ENCODE measurements around the gene CISH. TPM values are rescaled to one million over a fixed set of nuclear protein-coding genes. Genes with fewer than 3 reads are reported as not detected.

The CISH gene
- total and polyA plus RNA-seq, 9 of the 15 experiments (the other 6 are each of a cell fraction or from before 2014, with no cell fraction given) = 1.7 to 47.7 (median 18.3) TPM

GRCh38 chr3:50607271-50608091 lies 4.1 kb downstream of the CISH start (continued):
- TF ChIP-seq MAX (CRISPR knock-in tag; IDR thresholded peaks at IDR 0.05) = 0 out of 2 replicates have a peak, but pooled peaks have one; percentile 33
- no peak for TF ChIP-seq ZNF717 (CRISPR knock-in tag; IDR thresholded peaks at IDR 0.05)
- TF ChIP-seq ZNF263 (CRISPR knock-in tag; IDR thresholded peaks at IDR 0.05; ENCODE audit: borderline replicate concordance) = no peak
- no peak for TF ChIP-seq NCOA2 (IDR thresholded peaks at IDR 0.05; ENCODE audit: partially characterized antibody in 2 of 2)
- TF ChIP-seq KLF6 (CRISPR knock-in tag; IDR thresholded peaks at IDR 0.05; ENCODE audit: borderline replicate concordance) = no peak
- TF ChIP-seq ZBTB49 (CRISPR knock-in tag; IDR thresholded peaks at IDR 0.05; ENCODE audit: borderline replicate concordance) = no peak
- no peak for TF ChIP-seq ZNF134 (CRISPR knock-in tag; conservative IDR thresholded peaks at IDR 0.05)
- TF ChIP-seq NRF1 (conservative IDR thresholded peaks at IDR 0.05 in 1 of 2, IDR thresholded peaks at IDR 0.05 in 1 of 2) = 0 out of 4 replicates have a peak, but pooled peaks of 1 of the 2 experiments have one; percentile 17
- TF ChIP-seq ZNF699 (CRISPR knock-in tag; IDR thresholded peaks at IDR 0.05; ENCODE audit: insufficient replicate concordance) = no peak
- no peak for TF ChIP-seq CHD2 (IDR thresholded peaks at IDR 0.05; ENCODE audit: low read depth, low read length)
- TF ChIP-seq ZBTB8A (IDR thresholded peaks at IDR 0.05; ENCODE audit: partially characterized antibody) = no peak
- TF ChIP-seq ZFP30 (CRISPR knock-in tag; IDR thresholded peaks at IDR 0.05; ENCODE audit: borderline replicate concordance) = no peak
- TF ChIP-seq ARNT (IDR thresholded peaks at IDR 0.05) = no peak
- TF ChIP-seq ZNF668 (CRISPR knock-in tag; IDR thresholded peaks at IDR 0.05) = no peak
- no peak for TF ChIP-seq RREB1 (CRISPR knock-in tag; IDR thresholded peaks at IDR 0.05)
- TF ChIP-seq MBD1 (CRISPR knock-in tag; IDR thresholded peaks at IDR 0.05) = no peak
- TF ChIP-seq NR2C2 (CRISPR knock-in tag; IDR thresholded peaks at IDR 0.05) = no peak
- TF ChIP-seq NR2C2 (tag; IDR thresholded peaks at IDR 0.05) = no peak

All from K562 (cell line).